Chondrocyte (in vitro differentiated cells): Measurements from ENCODE around the gene DHRS12. TPM values are rescaled to one million over a fixed set of nuclear protein-coding genes. Genes with fewer than 3 reads are reported as not detected.
A peak's percentile ranks its signal among the peaks of the same experiment; 100 is the strongest.

Experiments used
- DNase-seq: peaks from one replicate; pipeline ENCODE4 v3.0.0; 2021; ENCODE audit warnings: mixed read lengths, low spot score
- H3K27ac Mint-ChIP-seq: one replicate; pipeline ENCODE4 v1.8.0; 2021; ENCODE audit warnings: mild to moderate bottlenecking, moderate library complexity, mixed read lengths; ENCODE audit not compliant: unreplicated experiment
- H3K27me3 Mint-ChIP-seq: 2 replicates; pipeline ENCODE4 v1.8.0; 2021; ENCODE audit warnings: low read depth, mixed read lengths
- H3K36me3 Mint-ChIP-seq: 2 replicates; pipeline ENCODE4 v1.8.0; 2021; ENCODE audit warnings: low read depth, mixed read lengths
- H3K4me1 Mint-ChIP-seq: 2 replicates; pipeline ENCODE4 v1.8.0; 2021; ENCODE audit warnings: low read depth, mild to moderate bottlenecking, mixed read lengths
- H3K4me3 Mint-ChIP-seq: one replicate; pipeline ENCODE4 v1.8.0; 2021; ENCODE audit warnings: mild to moderate bottlenecking, moderate library complexity, mixed read lengths; ENCODE audit not compliant: unreplicated experiment
- H3K9me3 Mint-ChIP-seq: 2 replicates; pipeline ENCODE4 v1.8.0; 2021; ENCODE audit warnings: low read depth, mixed read lengths
- CTCF ChIP-seq: fragments of 200-600 bp; sonication (generic); IDR thresholded peaks from 2 replicates; pipeline ENCODE4 v1.5.0; 2021; ENCODE audit warnings: antibody characterized with exemption, mild to moderate bottlenecking, moderate library complexity
- total RNA-seq: library from RNA; stranded (reverse); gene quantifications from 3 replicates; pipeline ENCODE4 v1.2.1, GENCODE V29; 2021

Gene DHRS12
- total RNA-seq, 1 donor from 2014 or later: 7.6 TPM

GRCh38 chr13:51845574-51846318, 41.8 kb upstream of the DHRS12 start:
- Mint-ChIP-seq H3K27me3 (no peaks in the 10 kb centered on the region), H3K9me3 (no peaks in the 10 kb centered on the region), H3K4me3 (peak overlapping the region; percentile 43), H3K27ac (no peak overlapping the region), H3K4me1 (peaks cover 23% of the 10 kb centered on the region), H3K36me3 (no peaks in the 10 kb centered on the region)
- DNase-seq: no peak
- no peak for TF ChIP-seq CTCF

- peak; percentile 88 for TF ChIP-seq CTCF
- Mint-ChIP-seq H3K36me3 (no peaks in the 10 kb centered on the region), H3K27me3 (no peaks in the 10 kb centered on the region), H3K27ac (no peak within 1 kb of the TSS), H3K4me1 (peaks cover 23% of the 10 kb centered on the region), H3K9me3 (no peaks in the 10 kb centered on the region), H3K4me3 (peak within 1 kb of the TSS; percentile 43)
- DNase-seq: no peak
Measured at GRCh38 chr13:51844862-51845573, 41.1 kb upstream of the DHRS12 start, which contains the start of gene TMEM272. Gene TMEM272, minus strand, starts transcription at chr13:51845177. Its CDS starts 6,647 bp downstream, at chr13:51838530.

GRCh38 chr13:51843529-51843928, 39.6 kb upstream of the DHRS12 start:
- Mint-ChIP-seq H3K27ac (no peak overlapping the region), H3K4me3 (no peak overlapping the region), H3K36me3 (no peaks in the 10 kb centered on the region), H3K4me1 (peaks cover 17% of the 10 kb centered on the region), H3K9me3 (no peaks in the 10 kb centered on the region), H3K27me3 (no peaks in the 10 kb centered on the region)
- DNase-seq: no peak
- no peak for TF ChIP-seq CTCF

- Mint-ChIP-seq H3K4me3 (no peak overlapping the region), H3K36me3 (no peaks in the 10 kb centered on the region), H3K9me3 (no peaks in the 10 kb centered on the region), H3K27me3 (no peaks in the 10 kb centered on the region), H3K27ac (no peak overlapping the region), H3K4me1 (peaks cover 18% of the 10 kb centered on the region)
- TF ChIP-seq CTCF: no peak
- no peak for DNase-seq
Measured at GRCh38 chr13:51841732-51842131, 37.8 kb upstream of the DHRS12 start.

- no peak overlapping the region for H3K4me3 Mint-ChIP-seq
- H3K36me3 Mint-ChIP-seq: no peaks in the 10 kb centered on the region
- no peaks in the 10 kb centered on the region for H3K27me3 Mint-ChIP-seq
- peaks cover 18% of the 10 kb centered on the region for H3K4me1 Mint-ChIP-seq
- TF ChIP-seq CTCF: no peak
- H3K9me3 Mint-ChIP-seq: no peaks in the 10 kb centered on the region
- no peak overlapping the region for H3K27ac Mint-ChIP-seq
- DNase-seq: no peak
Measured at GRCh38 chr13:51840917-51841316, 37.0 kb upstream of the DHRS12 start.
